ENCODE data around the gene CDX1.

Gene CDX1

GRCh38 chr5:150181766-150182545, 15.4 kb downstream of the CDX1 start:
- Histone ChIP-seq H3K79me2 (ENCODE audit: control insufficient read depth, insufficient read depth, low read length) (no peaks in the 10 kb centered on the region), H2AK5ac (ENCODE audit: low read length) (no peak overlapping the region), H4K8ac (ENCODE audit: low read depth, low read length) (no peak overlapping the region), H3K56ac (ENCODE audit: low read length) (no peak overlapping the region), H2BK15ac (replicated peaks; ENCODE audit: low read depth) (no peak overlapping the region), H3K36me3 (ENCODE audit: control insufficient read depth, insufficient read depth, low read length) (no peaks in the 10 kb centered on the region), H3K4me1 (ENCODE audit: control insufficient read depth, low read depth, low read length) (peaks cover 9% of the 10 kb centered on the region), H3K23ac (ENCODE audit: low read length) (no peak overlapping the region), H3K27me3 (ENCODE audit: insufficient read depth, low read length, poor library complexity) (no peaks in the 10 kb centered on the region), H3K4ac (ENCODE audit: low read depth, low read length) (no peak overlapping the region), H3K18ac (ENCODE audit: low read length) (no peak overlapping the region), H2BK5ac (ENCODE audit: low read length) (no peak overlapping the region), H3K4me2 (ENCODE audit: low read length) (no peak overlapping the region), H3K9ac (ENCODE audit: low read length) (no peak overlapping the region), H4K5ac (ENCODE audit: low read length) (no peak overlapping the region), H3K79me1 (ENCODE audit: low read length) (no peaks in the 10 kb centered on the region), H3K4me3 (ENCODE audit: low read length) (no peak overlapping the region), H3K27ac (ENCODE audit: low read depth, low read length) (no peak overlapping the region), H2BK120ac (ENCODE audit: low read depth, low read length) (no peak overlapping the region)
- no CpG with 5 or more reads among the region's 9 CpGs for WGBS (ENCODE audit: extremely low coverage, insufficient coverage, low lambda C conversion rate)
- no peak for DNase-seq

- no peaks in the 10 kb centered on the region for H3K36me3 ChIP-seq (ENCODE audit: control insufficient read depth, insufficient read depth, low read length)
- H4K5ac ChIP-seq (ENCODE audit: low read length) = no peak overlapping the region
- no peaks in the 10 kb centered on the region for H3K79me2 ChIP-seq (ENCODE audit: control insufficient read depth, insufficient read depth, low read length)
- no peak overlapping the region for H3K56ac ChIP-seq (ENCODE audit: low read length)
- H3K27me3 ChIP-seq (ENCODE audit: insufficient read depth, low read length, poor library complexity) = no peaks in the 10 kb centered on the region
- H3K4me3 ChIP-seq (ENCODE audit: low read length) = no peak overlapping the region
- no peak overlapping the region for H2BK120ac ChIP-seq (ENCODE audit: low read depth, low read length)
- no peak overlapping the region for H3K27ac ChIP-seq (ENCODE audit: low read depth, low read length)
- no peak overlapping the region for H3K23ac ChIP-seq (ENCODE audit: low read length)
- no CpG with 5 or more reads among the region's 10 CpGs for WGBS (ENCODE audit: extremely low coverage, insufficient coverage, low lambda C conversion rate)
- no peak overlapping the region for H3K9ac ChIP-seq (ENCODE audit: low read length)
- no peak overlapping the region for H2AK5ac ChIP-seq (ENCODE audit: low read length)
- no peak overlapping the region for H3K18ac ChIP-seq (ENCODE audit: low read length)
- H3K4me2 ChIP-seq (ENCODE audit: low read length) = no peak overlapping the region
- no peak overlapping the region for H3K4ac ChIP-seq (ENCODE audit: low read depth, low read length)
- no peak overlapping the region for H2BK15ac ChIP-seq (replicated peaks; ENCODE audit: low read depth)
- no peak overlapping the region for H2BK5ac ChIP-seq (ENCODE audit: low read length)
- no peak overlapping the region for H4K8ac ChIP-seq (ENCODE audit: low read depth, low read length)
- H3K4me1 ChIP-seq (ENCODE audit: control insufficient read depth, low read depth, low read length) = peaks cover 9% of the 10 kb centered on the region
- H3K79me1 ChIP-seq (ENCODE audit: low read length) = no peaks in the 10 kb centered on the region
- no peak for DNase-seq
These were observed 16.2 kb downstream of the CDX1 start for GRCh38 chr5:150182774-150183173.

- no peaks in the 10 kb centered on the region for H3K79me1 ChIP-seq (ENCODE audit: low read length)
- H2BK15ac ChIP-seq (replicated peaks; ENCODE audit: low read depth) = no peak overlapping the region
- no peak overlapping the region for H3K56ac ChIP-seq (ENCODE audit: low read length)
- no peak for DNase-seq
- H3K4me2 ChIP-seq (ENCODE audit: low read length) = no peak overlapping the region
- H2AK5ac ChIP-seq (ENCODE audit: low read length) = no peak overlapping the region
- H3K9ac ChIP-seq (ENCODE audit: low read length) = no peak overlapping the region
- no peak overlapping the region for H4K5ac ChIP-seq (ENCODE audit: low read length)
- H2BK5ac ChIP-seq (ENCODE audit: low read length) = no peak overlapping the region
- WGBS (ENCODE audit: extremely low coverage, insufficient coverage, low lambda C conversion rate) = no CpG with 5 or more reads among the region's 12 CpGs
- H4K8ac ChIP-seq (ENCODE audit: low read depth, low read length) = no peak overlapping the region
- no peak overlapping the region for H3K4ac ChIP-seq (ENCODE audit: low read depth, low read length)
- H3K79me2 ChIP-seq (ENCODE audit: control insufficient read depth, insufficient read depth, low read length) = no peaks in the 10 kb centered on the region
- no peak overlapping the region for H3K4me3 ChIP-seq (ENCODE audit: low read length)
- H3K4me1 ChIP-seq (ENCODE audit: control insufficient read depth, low read depth, low read length) = peaks cover 9% of the 10 kb centered on the region
- no peak overlapping the region for H3K23ac ChIP-seq (ENCODE audit: low read length)
- H3K27ac ChIP-seq (ENCODE audit: low read depth, low read length) = no peak overlapping the region
- no peak overlapping the region for H3K18ac ChIP-seq (ENCODE audit: low read length)
- no peaks in the 10 kb centered on the region for H3K27me3 ChIP-seq (ENCODE audit: insufficient read depth, low read length, poor library complexity)
- no peaks in the 10 kb centered on the region for H3K36me3 ChIP-seq (ENCODE audit: control insufficient read depth, insufficient read depth, low read length)
- no peak overlapping the region for H2BK120ac ChIP-seq (ENCODE audit: low read depth, low read length)
These were observed 16.9 kb downstream of the CDX1 start for GRCh38 chr5:150183436-150183835.

GRCh38 chr5:150184006-150184405, 17.4 kb downstream of the CDX1 start:
- Histone ChIP-seq H3K4me2 (ENCODE audit: low read length) (no peak overlapping the region), H3K4ac (ENCODE audit: low read depth, low read length) (no peak overlapping the region), H3K27ac (ENCODE audit: low read depth, low read length) (no peak overlapping the region), H2BK5ac (ENCODE audit: low read length) (no peak overlapping the region), H3K56ac (ENCODE audit: low read length) (no peak overlapping the region), H4K8ac (ENCODE audit: low read depth, low read length) (no peak overlapping the region), H3K4me1 (ENCODE audit: control insufficient read depth, low read depth, low read length) (peaks cover 9% of the 10 kb centered on the region), H3K9ac (ENCODE audit: low read length) (no peak overlapping the region), H2AK5ac (ENCODE audit: low read length) (no peak overlapping the region), H2BK120ac (ENCODE audit: low read depth, low read length) (no peak overlapping the region), H3K27me3 (ENCODE audit: insufficient read depth, low read length, poor library complexity) (peaks cover 2% of the 10 kb centered on the region), H3K18ac (ENCODE audit: low read length) (no peak overlapping the region), H3K23ac (ENCODE audit: low read length) (no peak overlapping the region), H3K79me1 (ENCODE audit: low read length) (no peaks in the 10 kb centered on the region), H3K4me3 (ENCODE audit: low read length) (no peak overlapping the region), H4K5ac (ENCODE audit: low read length) (no peak overlapping the region), H3K79me2 (ENCODE audit: control insufficient read depth, insufficient read depth, low read length) (no peaks in the 10 kb centered on the region), H2BK15ac (replicated peaks; ENCODE audit: low read depth) (no peak overlapping the region), H3K36me3 (ENCODE audit: control insufficient read depth, insufficient read depth, low read length) (no peaks in the 10 kb centered on the region)
- no CpG with 5 or more reads among the region's 2 CpGs for WGBS (ENCODE audit: extremely low coverage, insufficient coverage, low lambda C conversion rate)
- DNase-seq = no peak

- Histone ChIP-seq H3K79me2 (ENCODE audit: control insufficient read depth, insufficient read depth, low read length) (no peaks in the 10 kb centered on the region), H2BK15ac (replicated peaks; ENCODE audit: low read depth) (no peak overlapping the region), H3K9ac (ENCODE audit: low read length) (no peak overlapping the region), H3K4me2 (ENCODE audit: low read length) (no peak overlapping the region), H3K4ac (ENCODE audit: low read depth, low read length) (no peak overlapping the region), H3K27me3 (ENCODE audit: insufficient read depth, low read length, poor library complexity) (peaks cover 15% of the 10 kb centered on the region), H3K4me1 (ENCODE audit: control insufficient read depth, low read depth, low read length) (peaks cover 9% of the 10 kb centered on the region), H3K36me3 (ENCODE audit: control insufficient read depth, insufficient read depth, low read length) (no peaks in the 10 kb centered on the region), H2BK5ac (ENCODE audit: low read length) (no peak overlapping the region), H3K27ac (ENCODE audit: low read depth, low read length) (no peak overlapping the region), H3K79me1 (ENCODE audit: low read length) (no peaks in the 10 kb centered on the region), H4K5ac (ENCODE audit: low read length) (no peak overlapping the region), H2AK5ac (ENCODE audit: low read length) (no peak overlapping the region), H2BK120ac (ENCODE audit: low read depth, low read length) (no peak overlapping the region), H3K56ac (ENCODE audit: low read length) (no peak overlapping the region), H4K8ac (ENCODE audit: low read depth, low read length) (no peak overlapping the region), H3K23ac (ENCODE audit: low read length) (no peak overlapping the region), H3K4me3 (ENCODE audit: low read length) (no peak overlapping the region), H3K18ac (ENCODE audit: low read length) (no peak overlapping the region)
- no CpG with 5 or more reads among the region's 12 CpGs for WGBS (ENCODE audit: extremely low coverage, insufficient coverage, low lambda C conversion rate)
- peak; percentile 24 for DNase-seq
These were observed 18.7 kb downstream of the CDX1 start for GRCh38 chr5:150184990-150185912.
